COLO829 (cell line): ENCODE measurements around the gene C2CD3.
"Not testable (repeated sequence)": the region's sequence is repeated elsewhere in the genome, so short reads cannot be mapped to it uniquely, and the experiment has no call there.

Source experiments
- DNase-seq: peaks from one replicate; pipeline ENCODE4 v3.0.0; 2012; ENCODE audit warnings: low spot score

Gene C2CD3

GRCh38 chr11:74069146-74070046 lies 101.4 kb downstream of the C2CD3 start:
- DNase-seq, result no peak

DNA sequence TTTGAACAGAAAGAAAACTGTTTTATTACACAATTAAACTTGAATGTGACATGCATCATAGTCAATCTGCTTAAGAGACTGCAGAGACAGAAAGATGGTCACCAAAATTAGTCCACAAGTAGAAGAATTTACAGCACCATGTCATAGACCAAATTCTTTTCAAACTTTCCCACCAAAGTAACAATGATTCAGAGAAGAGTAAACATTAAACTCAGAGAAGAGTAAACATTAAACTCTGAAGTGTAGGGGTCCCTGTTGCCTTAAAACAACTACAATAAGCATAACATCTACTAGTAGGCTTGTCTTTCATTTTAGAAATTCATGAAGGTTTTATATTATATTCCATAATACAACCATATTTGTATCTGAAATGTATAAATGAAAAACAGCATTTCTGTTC lies 104.1 kb downstream of the C2CD3 start:
- not testable (repeated sequence) for DNase-seq

- not testable (repeated sequence) for DNase-seq
These were observed 105.3 kb downstream of the C2CD3 start for GRCh38 chr11:74065534-74065933.

DNA sequence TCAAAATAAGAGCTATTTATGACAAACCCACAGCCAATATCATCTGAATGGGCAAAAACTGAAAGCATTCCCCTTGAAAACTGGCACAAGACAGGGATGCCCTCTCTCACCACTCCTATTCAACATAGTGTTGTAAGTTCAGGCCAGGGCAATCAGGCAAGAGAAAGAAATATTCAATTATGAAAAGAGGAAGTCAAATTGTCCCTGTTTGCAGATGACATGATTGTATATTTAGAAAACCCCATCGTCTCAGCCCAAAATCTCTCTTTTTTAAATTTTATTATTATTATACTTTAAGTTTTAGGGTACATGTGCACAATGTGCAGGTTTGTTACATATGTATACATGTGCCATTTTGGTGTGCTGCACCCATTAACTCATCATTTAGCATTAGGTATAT lies 107.2 kb downstream of the C2CD3 start:
- not testable (repeated sequence) for DNase-seq

- DNase-seq, result not testable (repeated sequence)
These were observed 109.2 kb downstream of the C2CD3 start for GRCh38 chr11:74061599-74061998.

GRCh38 chr11:74057249-74058151 lies 113.3 kb downstream of the C2CD3 start:
- no peak for DNase-seq

- DNase-seq, result peak; percentile 13
These were observed 114.9 kb downstream of the C2CD3 start for GRCh38 chr11:74055938-74056337.

GRCh38 chr11:74050465-74050864 lies 120.3 kb downstream of the C2CD3 start:
- DNase-seq, result no peak

DNA sequence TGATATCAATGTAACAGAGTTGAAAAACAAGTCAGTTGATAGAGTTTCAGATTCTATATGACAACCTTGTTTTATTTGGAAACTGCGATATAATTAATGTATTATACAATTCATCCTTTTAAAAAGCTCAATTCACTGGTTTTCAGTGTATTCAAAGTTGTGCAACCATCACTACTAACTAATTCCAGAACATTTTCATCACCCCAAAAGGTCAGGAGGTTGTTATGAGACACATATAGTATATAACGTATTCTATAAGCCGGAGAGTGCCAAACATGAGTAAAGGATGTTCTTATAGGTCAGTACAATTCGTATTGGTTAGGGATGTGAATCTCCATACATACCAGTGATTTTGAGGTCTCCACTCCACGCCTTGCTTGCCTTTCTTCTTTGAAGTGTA lies 121.8 kb downstream of the C2CD3 start:
- DNase-seq, result no peak

DNA sequence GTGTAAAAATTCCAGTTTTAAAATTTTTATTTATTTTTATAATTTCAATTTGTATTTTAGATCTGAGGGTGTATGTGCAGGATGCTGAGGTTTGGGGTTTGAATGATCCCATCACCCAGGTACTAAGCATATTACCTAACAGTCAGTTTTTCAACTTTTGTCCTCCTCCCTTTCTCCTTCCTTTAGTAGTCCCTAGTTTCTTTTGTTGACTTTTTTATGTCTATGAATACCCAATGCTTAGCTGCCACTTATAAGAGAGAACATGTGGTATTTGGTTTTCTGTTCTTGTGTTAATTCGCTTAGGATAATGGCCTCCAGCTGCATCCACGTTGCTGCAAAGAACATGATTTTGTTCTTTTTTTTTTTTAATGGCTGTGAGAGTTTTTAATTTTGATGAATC lies 126.3 kb downstream of the C2CD3 start:
- no peak for DNase-seq

- DNase-seq, result no peak
These were observed 127.4 kb downstream of the C2CD3 start for GRCh38 chr11:74043450-74043849.

- DNase-seq, result peak; percentile 7
These were observed 133.5 kb downstream of the C2CD3 start for GRCh38 chr11:74037309-74037708.

- DNase-seq, result no peak
These were observed 135.5 kb downstream of the C2CD3 start for GRCh38 chr11:74035264-74035663.

- DNase-seq, result no peak
These were observed 137.8 kb downstream of the C2CD3 start for GRCh38 chr11:74033046-74033445.

DNA sequence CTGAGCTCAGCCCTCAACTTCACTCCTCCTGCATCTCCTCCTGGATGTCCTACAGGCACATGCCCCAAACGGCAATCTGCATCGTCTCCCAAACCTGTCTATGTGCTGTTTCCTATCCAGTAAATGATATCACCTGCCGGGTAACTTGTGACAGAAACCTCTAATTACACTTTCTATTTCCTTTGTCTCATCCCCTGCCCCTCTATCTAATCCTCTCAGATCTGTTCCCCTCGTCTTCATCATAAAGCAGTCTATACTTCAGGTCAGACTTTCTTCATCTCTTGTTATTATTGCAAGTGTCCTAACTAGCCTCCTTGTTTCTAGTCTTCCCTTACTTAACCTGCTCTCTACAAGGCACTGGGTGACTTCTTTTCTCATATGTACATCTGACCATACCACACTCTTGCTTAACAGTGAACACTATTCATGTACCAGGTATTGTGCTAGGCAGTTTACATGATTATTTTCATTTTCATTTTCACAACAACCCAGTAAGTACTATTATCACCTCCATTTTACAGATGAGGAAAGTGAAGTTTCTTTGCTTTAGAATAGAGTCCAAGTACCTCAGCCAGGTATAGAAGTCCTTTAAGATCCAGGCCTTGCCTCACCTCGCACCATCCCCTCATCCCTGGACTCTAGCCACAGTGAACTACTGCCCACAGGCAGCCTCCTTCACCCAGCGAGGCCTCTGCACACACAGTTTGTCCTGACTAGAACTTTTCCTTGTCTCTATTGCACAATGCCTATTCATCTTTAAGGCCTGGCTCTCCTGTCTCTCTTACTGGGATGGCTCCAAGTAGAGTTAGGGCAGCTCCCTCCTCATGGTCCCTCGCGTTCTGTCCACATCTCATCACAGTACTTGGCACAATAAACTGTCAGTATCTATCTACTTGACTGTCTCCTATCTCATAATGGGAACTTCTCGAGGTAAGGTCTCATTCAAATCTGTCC lies 139.8 kb downstream of the C2CD3 start:
- DNase-seq, result no peak

GRCh38 chr11:74025467-74026166 lies 145.2 kb downstream of the C2CD3 start:
- no peak for DNase-seq

GRCh38 chr11:74024261-74025029 lies 146.4 kb downstream of the C2CD3 start:
- DNase-seq, result no peak

DNA sequence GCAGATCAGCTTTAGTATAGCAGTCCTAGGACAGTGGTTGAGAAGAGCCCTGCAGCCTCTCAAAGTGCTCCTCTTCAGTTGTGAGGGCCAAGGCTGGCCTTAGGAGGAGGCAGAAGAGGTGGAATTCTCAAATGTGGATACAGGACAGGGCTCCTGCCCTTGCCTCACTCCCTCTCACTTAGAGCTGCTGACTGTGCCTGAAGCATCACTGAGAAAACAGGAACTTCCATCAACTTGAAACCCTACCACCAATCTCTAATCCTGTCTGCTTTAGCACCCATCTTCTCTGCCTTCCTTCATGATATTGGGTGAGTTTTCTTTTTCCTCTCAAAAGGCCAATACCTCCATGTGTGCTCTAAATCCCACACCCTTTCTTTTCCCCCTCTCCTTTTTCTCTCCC lies 147.5 kb downstream of the C2CD3 start:
- DNase-seq, result no peak

DNA sequence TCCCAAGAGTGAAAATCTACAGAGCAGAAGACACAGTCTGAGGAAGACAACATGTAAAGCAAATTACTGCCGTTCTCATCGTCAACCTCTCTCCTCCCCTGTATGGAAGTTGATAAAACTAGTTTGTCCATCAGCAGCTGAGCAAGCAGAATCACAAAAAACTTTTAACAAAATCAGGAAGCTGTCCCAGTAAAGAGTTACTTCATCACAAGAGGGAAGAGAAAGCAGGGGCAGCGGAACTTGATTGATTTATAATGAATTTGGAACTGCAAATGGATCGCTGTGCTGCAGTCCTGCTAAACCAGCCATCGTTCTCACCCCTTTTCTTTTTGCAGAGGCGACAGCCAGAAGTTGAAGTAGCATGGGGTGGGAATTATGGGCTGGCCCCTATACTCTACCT lies 148.3 kb downstream of the C2CD3 start:
- no peak for DNase-seq

- no peak for DNase-seq
These were observed 148.8 kb downstream of the C2CD3 start for GRCh38 chr11:74021998-74022397.
